GM18520 (cell line): ENCODE results near the gene SPOCD1.

Experiments used
- ATAC-seq: cut with Tn5 transposase; IDR thresholded peaks from one replicate; pipeline ENCODE4 v1.9.1; 2021; ENCODE audit not compliant: unreplicated experiment

The SPOCD1 gene

GRCh38 chr1:31815752-31816500 is at the start of gene SPOCD1:
TSS of gene SPOCD1 (minus strand) at chr1:31816022. CDS start at chr1:31815333, 689 bp downstream.
- no peak for ATAC-seq

GRCh38 chr1:31862071-31862470 is 46.2 kb upstream of the SPOCD1 start:
- ATAC-seq: no peak

- ATAC-seq: no peak
Measured at GRCh38 chr1:31861346-31861745, 45.5 kb upstream of the SPOCD1 start.

GRCh38 chr1:31860581-31860980 is 44.8 kb upstream of the SPOCD1 start:
- no peak for ATAC-seq

GRCh38 chr1:31859719-31860118 is 43.9 kb upstream of the SPOCD1 start:
- ATAC-seq: no peak

GRCh38 chr1:31859044-31859443 is 43.2 kb upstream of the SPOCD1 start:
- ATAC-seq: no peak

GRCh38 chr1:31857863-31858262 is 42.0 kb upstream of the SPOCD1 start:
- no peak for ATAC-seq

GRCh38 chr1:31856140-31856539 is 40.3 kb upstream of the SPOCD1 start:
- ATAC-seq: no peak

GRCh38 chr1:31855038-31855845 is 39.4 kb upstream of the SPOCD1 start:
- ATAC-seq: no peak

GRCh38 chr1:31849653-31850052 is 33.8 kb upstream of the SPOCD1 start:
- ATAC-seq: no peak

- no peak for ATAC-seq
Measured at GRCh38 chr1:31848381-31848897, 32.6 kb upstream of the SPOCD1 start.

- no peak for ATAC-seq
Measured at GRCh38 chr1:31846484-31846883, 30.7 kb upstream of the SPOCD1 start.

- no peak for ATAC-seq
Measured at GRCh38 chr1:31843506-31843905, 27.7 kb upstream of the SPOCD1 start.

- no peak for ATAC-seq
Measured at GRCh38 chr1:31839662-31840343, 24.0 kb upstream of the SPOCD1 start.

- no peak for ATAC-seq
Measured at GRCh38 chr1:31837451-31838158, 21.8 kb upstream of the SPOCD1 start.

- no peak for ATAC-seq
Measured at GRCh38 chr1:31836638-31837037, 20.8 kb upstream of the SPOCD1 start.

GRCh38 chr1:31835415-31835814 is 19.6 kb upstream of the SPOCD1 start:
- ATAC-seq: no peak

GRCh38 chr1:31834501-31834900 is 18.7 kb upstream of the SPOCD1 start:
- ATAC-seq: no peak

- no peak for ATAC-seq
Measured at GRCh38 chr1:31831397-31832378, 15.9 kb upstream of the SPOCD1 start.

GRCh38 chr1:31830511-31830910 is 14.7 kb upstream of the SPOCD1 start:
- no peak for ATAC-seq
